Stimulated activated CD4-positive, alpha-beta T cell treated with anti-CD3 and anti-CD28 coated beads, Interleukin-2, amount 100 ng/mL, for 48 hours (primary cell): ENCODE measurements around the gene PXK.
"Not testable (repeated sequence)": the region's sequence is repeated elsewhere in the genome, so short reads cannot be mapped to it uniquely, and the experiment has no call there.

Source experiments
- DNase-seq, 2 donors: peaks; one replicate each; pipeline ENCODE4 v3.0.0-alpha.2; 2020

Gene PXK

GRCh38 chr3:58332575-58333188 lies at the start of gene PXK:
PXK (plus strand) TSS chr3:58332892; CDS start chr3:58332989, 97 bp downstream.
- DNase-seq = peak; percentile 68 to 80

- DNase-seq = no peak
These were observed 47.4 kb upstream of the PXK start for GRCh38 chr3:58285334-58285733.

- no peak for DNase-seq
These were observed 45.3 kb upstream of the PXK start for GRCh38 chr3:58287354-58287753.

- DNase-seq = no peak
These were observed 44.5 kb upstream of the PXK start for GRCh38 chr3:58288011-58288728.

GRCh38 chr3:58288964-58289613 lies 43.6 kb upstream of the PXK start:
- not testable (repeated sequence) for DNase-seq

- DNase-seq = not testable (repeated sequence)
These were observed 42.2 kb upstream of the PXK start for GRCh38 chr3:58290446-58290845.

- DNase-seq = no peak
These were observed 40.9 kb upstream of the PXK start for GRCh38 chr3:58291671-58292338.

GRCh38 chr3:58292866-58293265 lies 39.8 kb upstream of the PXK start:
- DNase-seq = no peak

GRCh38 chr3:58293516-58293915 lies 39.2 kb upstream of the PXK start:
- DNase-seq = no peak

- no peak for DNase-seq
These were observed 36.4 kb upstream of the PXK start for GRCh38 chr3:58296269-58296668.

- DNase-seq = no peak
These were observed 35.8 kb upstream of the PXK start for GRCh38 chr3:58296843-58297242.

- DNase-seq = no peak
These were observed 34.5 kb upstream of the PXK start for GRCh38 chr3:58298190-58298589.

GRCh38 chr3:58299075-58299474 lies 33.6 kb upstream of the PXK start:
- DNase-seq = no peak

- no peak for DNase-seq
These were observed 32.7 kb upstream of the PXK start for GRCh38 chr3:58299839-58300516.

- DNase-seq = peak; percentile 99
These were observed 26.6 kb upstream of the PXK start, which contains the start of the genes HTD2 and RPP14 for GRCh38 chr3:58305882-58306711. HTD2 (plus strand) TSS chr3:58306520; CDS start chr3:58317614, 11,094 bp downstream. RPP14 (plus strand) TSS chr3:58306245; CDS start chr3:58310330, 4,085 bp downstream.

GRCh38 chr3:58307639-58308215 lies 25.0 kb upstream of the PXK start:
- DNase-seq = peak in 1 of 2 donors; percentile 26

- no peak for DNase-seq
These were observed 24.0 kb upstream of the PXK start for GRCh38 chr3:58308728-58309127.

GRCh38 chr3:58317811-58318210 lies 14.9 kb upstream of the PXK start:
- no peak for DNase-seq

- no peak for DNase-seq
These were observed 10.9 kb upstream of the PXK start for GRCh38 chr3:58321791-58322190.

- no peak for DNase-seq
These were observed 9.9 kb upstream of the PXK start for GRCh38 chr3:58322793-58323192.
